PC-3 (cell line): ENCODE data around the gene GSTM4. TPM values are rescaled to one million over a fixed set of nuclear protein-coding genes. Genes with fewer than 3 reads are reported as not detected.

ENCODE experiments used
- ATAC-seq: fragments of 200-7000 bp; cut with Tn5 transposase; 2 replicates; pipeline ENCODE4 v1.9.1; 2020; ENCODE audit warnings: mild to moderate bottlenecking, moderate library complexity
- BruUV-seq: library from RNA; stranded (reverse); fragments of 400-500 nt; replicated peaks from 2 replicates; lab custom pipeline; 2021; lab: Mats Ljungman, UMichigan
- CTCF ChIA-PET: fragments of 300-600 bp; sonication (Branson Sonifier 250); formaldehyde crosslinking; loops from one replicate; lab custom pipeline; 2022; ENCODE audit warnings: antibody characterized with exemption; lab: Charles Lee
- POLR2A ChIA-PET: fragments of 300-600 bp; sonication (Branson Sonifier 250); formaldehyde crosslinking; loops from one replicate; lab custom pipeline; 2022; ENCODE audit warnings: antibody characterized with exemption; ENCODE audit not compliant: unreplicated experiment; lab: Charles Lee
- DNase-seq: peaks from one replicate; pipeline ENCODE4 v3.0.0-alpha.2; 2015
- H2AFZ ChIP-seq: fragments of 300-600 bp; sonication (generic); 2 replicates; pipeline ENCODE4 v1.6.0; 2016; ENCODE audit warnings: antibody characterized with exemption, low read length
- H3F3A ChIP-seq: fragments of 300-600 bp; sonication (generic); one replicate; pipeline ENCODE4 v1.6.0; 2017; ENCODE audit warnings: antibody characterized with exemption, low read length, control low read depth, mild to moderate bottlenecking; ENCODE audit not compliant: unreplicated experiment
- H3K27ac ChIP-seq: fragments of 300-600 bp; sonication (generic); 2 replicates; pipeline ENCODE4 v1.5.1; 2016; ENCODE audit warnings: mild to moderate bottlenecking, low read length
- H3K27me3 ChIP-seq: fragments of 300-600 bp; sonication (generic); 2 replicates; pipeline ENCODE4 v1.6.1; 2016; ENCODE audit warnings: low read length, mixed read lengths
- H3K36me3 ChIP-seq: fragments of 300-600 bp; sonication (generic); 2 replicates; pipeline ENCODE4 v1.6.1; 2016; ENCODE audit warnings: low read depth, mixed run types, low read length, mixed read lengths
- H3K4me1 ChIP-seq: fragments of 300-600 bp; sonication (generic); 2 replicates; pipeline ENCODE4 v1.5.1; 2016; ENCODE audit warnings: low read length; ENCODE audit not compliant: insufficient read depth
- H3K4me2 ChIP-seq: fragments of 300-600 bp; sonication (generic); 2 replicates; pipeline ENCODE4 v1.6.0; 2016; ENCODE audit warnings: low read length
- H3K4me3 ChIP-seq: fragments of 300-600 bp; sonication (generic); 2 replicates; pipeline ENCODE4 v1.5.1; 2016; ENCODE audit warnings: mild to moderate bottlenecking, low read length, mixed read lengths
- H3K79me2 ChIP-seq: fragments of 300-600 bp; sonication (generic); 2 replicates; pipeline ENCODE4 v1.6.1; 2017; ENCODE audit warnings: low read length, mixed read lengths
- H3K9ac ChIP-seq: fragments of 300-600 bp; sonication (generic); 2 replicates; pipeline ENCODE4 v1.6.0; 2016; ENCODE audit warnings: mild to moderate bottlenecking, low read length
- H3K9me2 ChIP-seq: fragments of 300-600 bp; sonication (generic); replicated peaks from 2 replicates; pipeline ENCODE4 v1.6.1; 2016; ENCODE audit warnings: mixed run types, low read length, mixed read lengths
- H3K9me3 ChIP-seq: fragments of 300-600 bp; sonication (generic); 2 replicates; pipeline ENCODE4 v1.6.1; 2016; ENCODE audit warnings: low read length, mixed read lengths
- H4K20me1 ChIP-seq: fragments of 300-600 bp; sonication (generic); 2 replicates; pipeline ENCODE4 v1.6.1; 2016; ENCODE audit warnings: low read length, mixed read lengths
- EZH2 ChIP-seq: fragments of 300-600 bp; sonication (generic); IDR thresholded peaks from one replicate; pipeline ENCODE4 v1.6.1; 2017; ENCODE audit warnings: antibody characterized with exemption, mild to moderate bottlenecking, low read length; ENCODE audit not compliant: unreplicated experiment
- EZH2phosphoT487 ChIP-seq: fragments of 300-600 bp; sonication (generic); IDR thresholded peaks from 2 replicates; pipeline ENCODE4 v1.6.1; 2018; ENCODE audit warnings: mild to moderate bottlenecking, antibody characterized with exemption, low read length, borderline replicate concordance
- intact Hi-C: fragments of 100-400 bp; cut with micrococcal nuclease; formaldehyde crosslinking; loops from 2 replicates; pipeline ENCODE4 v1.9.0; 2023
- total RNA-seq: library from RNA; depleted of rRNA; stranded (reverse); fragments of >200 nt; gene quantifications from 2 replicates; pipeline ENCODE4 v1.2.3, GENCODE V29; 2014
- TF ChIP-seq, protein P1 (sequence below): fragments of 300-600 bp; sonication (generic); conservative IDR thresholded peaks from 2 replicates; pipeline ENCODE4 v1.5.1; 2017; ENCODE audit warnings: antibody characterized with exemption, low read depth, mild to moderate bottlenecking, low read length

GSTM4 gene
- total RNA-seq, 1 experiment from 2014 or later: 25.9 TPM

DNA sequence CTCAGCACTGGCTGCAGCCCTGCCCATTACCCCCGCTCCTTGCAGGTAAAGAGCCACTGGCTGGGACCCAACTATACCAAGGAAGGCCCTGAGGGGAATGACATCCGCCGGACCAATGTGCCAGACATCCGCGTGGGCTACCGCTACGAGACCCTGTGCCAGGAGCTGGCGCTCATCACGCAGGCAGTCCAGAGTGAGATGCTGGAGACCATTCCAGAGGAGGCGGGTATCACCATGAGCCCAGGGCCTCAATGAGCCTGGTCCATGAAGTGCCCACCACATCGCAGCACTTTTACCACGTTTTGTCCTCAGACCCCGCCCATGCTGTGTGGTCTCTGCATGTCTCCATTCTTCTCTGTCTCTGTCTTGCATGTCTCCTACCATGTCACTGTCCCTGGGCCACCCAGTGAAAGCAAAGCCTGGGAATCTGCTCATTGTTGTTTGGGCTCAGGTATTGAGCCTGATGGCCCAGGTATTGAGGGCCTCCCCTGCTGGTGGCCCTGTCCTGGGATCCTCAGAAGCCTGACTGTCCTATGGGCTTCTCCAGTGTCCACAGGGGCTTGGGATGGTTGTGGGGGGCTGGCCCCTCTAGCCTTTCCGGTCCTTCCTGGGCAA lies 24.9 kb upstream of the GSTM4 start:
- TF ChIP-seq EZH2: no peak
- TF ChIP-seq, protein P1, sequence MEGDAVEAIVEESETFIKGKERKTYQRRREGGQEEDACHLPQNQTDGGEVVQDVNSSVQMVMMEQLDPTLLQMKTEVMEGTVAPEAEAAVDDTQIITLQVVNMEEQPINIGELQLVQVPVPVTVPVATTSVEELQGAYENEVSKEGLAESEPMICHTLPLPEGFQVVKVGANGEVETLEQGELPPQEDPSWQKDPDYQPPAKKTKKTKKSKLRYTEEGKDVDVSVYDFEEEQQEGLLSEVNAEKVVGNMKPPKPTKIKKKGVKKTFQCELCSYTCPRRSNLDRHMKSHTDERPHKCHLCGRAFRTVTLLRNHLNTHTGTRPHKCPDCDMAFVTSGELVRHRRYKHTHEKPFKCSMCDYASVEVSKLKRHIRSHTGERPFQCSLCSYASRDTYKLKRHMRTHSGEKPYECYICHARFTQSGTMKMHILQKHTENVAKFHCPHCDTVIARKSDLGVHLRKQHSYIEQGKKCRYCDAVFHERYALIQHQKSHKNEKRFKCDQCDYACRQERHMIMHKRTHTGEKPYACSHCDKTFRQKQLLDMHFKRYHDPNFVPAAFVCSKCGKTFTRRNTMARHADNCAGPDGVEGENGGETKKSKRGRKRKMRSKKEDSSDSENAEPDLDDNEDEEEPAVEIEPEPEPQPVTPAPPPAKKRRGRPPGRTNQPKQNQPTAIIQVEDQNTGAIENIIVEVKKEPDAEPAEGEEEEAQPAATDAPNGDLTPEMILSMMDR: no peak
- no peak for TF ChIP-seq EZH2phosphoT487
- ChIA-PET POLR2A (no interaction called here), CTCF (interaction anchor here (0.6 to 1.8 kb wide), 4 partner anchors 9 to 85 kb away, joined by 3 to 9 read pairs (median 4); partner anchors contain the start of gene GNAI3)
- no peaks in the 10 kb centered on the region for H3K9me2 ChIP-seq
- BruUV-seq: no TSS peak
- no peaks in the 10 kb centered on the region for H3K4me1 ChIP-seq
- H3K9ac ChIP-seq: no peak overlapping the region
- DNase-seq (no peak), ATAC-seq (no peak)
- H3K27ac ChIP-seq: no peak overlapping the region
- no peaks in the 10 kb centered on the region for H3K79me2 ChIP-seq
- intact Hi-C loops: no loop called here
- H3K36me3 ChIP-seq: peaks cover 32% of the 10 kb centered on the region
- no peak overlapping the region for H3K4me3 ChIP-seq
- no peaks in the 10 kb centered on the region for H3F3A ChIP-seq
- no peaks in the 10 kb centered on the region for H3K27me3 ChIP-seq
- no peak overlapping the region for H3K4me2 ChIP-seq
- no peaks in the 10 kb centered on the region for H4K20me1 ChIP-seq
- H2AFZ ChIP-seq: no peak overlapping the region
- no peaks in the 10 kb centered on the region for H3K9me3 ChIP-seq

DNA sequence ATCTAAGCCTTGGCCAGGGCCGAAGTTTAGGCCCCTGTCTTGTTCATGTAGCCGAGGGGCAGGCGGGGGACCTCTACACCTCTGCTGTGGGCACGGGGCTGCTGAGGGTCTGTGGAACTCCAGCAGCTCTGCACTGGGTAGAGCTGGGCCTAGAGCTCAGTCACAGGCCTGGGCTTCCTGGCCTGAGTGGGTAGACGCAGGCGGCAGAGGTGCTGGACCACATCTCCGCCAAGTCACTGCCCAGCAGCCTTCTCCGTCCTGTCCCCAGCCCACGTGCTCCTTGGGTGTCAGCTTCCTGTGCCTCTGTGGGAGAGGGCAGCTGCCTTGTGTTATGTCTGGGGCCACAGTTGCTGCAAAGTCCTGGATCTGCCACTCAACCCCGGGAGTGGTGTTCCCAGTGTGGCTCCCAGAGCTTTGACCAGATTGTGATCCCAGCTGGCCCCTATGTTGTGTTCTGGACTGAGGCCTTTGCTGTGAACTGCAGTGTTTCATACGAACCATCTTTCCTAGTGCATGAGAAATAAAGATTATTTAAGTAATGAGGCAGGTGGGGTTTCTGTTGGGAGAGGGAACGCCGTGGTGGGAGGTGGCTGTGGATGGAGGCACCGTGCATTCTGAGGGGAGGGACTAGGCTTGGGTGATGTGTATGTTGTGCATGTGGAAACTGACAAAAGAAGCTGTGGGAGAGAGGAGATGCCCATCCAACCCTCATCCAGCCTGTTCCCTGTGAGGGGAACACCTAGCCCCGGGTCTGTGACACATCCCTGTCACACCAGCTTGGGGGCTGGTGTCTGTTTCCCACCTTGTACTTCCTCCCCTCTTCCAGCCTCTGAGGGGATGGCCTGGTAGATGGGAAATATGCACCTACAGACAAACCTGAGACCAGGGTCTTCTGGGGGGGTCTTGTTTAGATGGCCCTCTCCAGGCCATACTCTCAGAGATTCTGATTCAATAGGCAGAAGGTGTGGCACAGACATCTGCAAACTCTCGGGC lies 24.1 kb upstream of the GSTM4 start:
- POLR2A ChIA-PET: no interaction called here
- DNase-seq (no peak), ATAC-seq (no peak)
- Histone ChIP-seq H3K9me3 (no peaks in the 10 kb centered on the region), H2AFZ (no peak overlapping the region), H3K9me2 (no peaks in the 10 kb centered on the region), H3K9ac (no peak overlapping the region), H3K4me2 (no peak overlapping the region), H3K36me3 (peaks cover 32% of the 10 kb centered on the region), H3F3A (no peaks in the 10 kb centered on the region), H3K4me1 (no peaks in the 10 kb centered on the region), H4K20me1 (no peaks in the 10 kb centered on the region), H3K4me3 (no peak overlapping the region), H3K27ac (no peak overlapping the region), H3K79me2 (no peaks in the 10 kb centered on the region), H3K27me3 (no peaks in the 10 kb centered on the region)
- intact Hi-C loops: no loop called here
- BruUV-seq: TSS peak; percentile 5
- CTCF ChIA-PET: interaction anchor here (0.5 kb wide), 1 partner anchor 85 kb away, joined by 5 read pairs; no protein-coding TSS in a partner anchor
- TF ChIP-seq, protein P1: no peak
- no peak for TF ChIP-seq EZH2phosphoT487
- no peak for TF ChIP-seq EZH2
